GM20000 (cell line): ENCODE data around the gene DDX39B.

ENCODE experiments used
- DNase-seq: peaks from one replicate; pipeline ENCODE4 v3.0.0; 2012; ENCODE audit warnings: low spot score
- TF ChIP-seq, protein P1 (sequence below): IDR thresholded peaks from 2 replicates; pipeline ENCODE4 v1.5.1; 2012; ENCODE audit warnings: mild to moderate bottlenecking, control low read depth; ENCODE audit errors: extremely low read depth, missing control alignments

DDX39B gene

DNA sequence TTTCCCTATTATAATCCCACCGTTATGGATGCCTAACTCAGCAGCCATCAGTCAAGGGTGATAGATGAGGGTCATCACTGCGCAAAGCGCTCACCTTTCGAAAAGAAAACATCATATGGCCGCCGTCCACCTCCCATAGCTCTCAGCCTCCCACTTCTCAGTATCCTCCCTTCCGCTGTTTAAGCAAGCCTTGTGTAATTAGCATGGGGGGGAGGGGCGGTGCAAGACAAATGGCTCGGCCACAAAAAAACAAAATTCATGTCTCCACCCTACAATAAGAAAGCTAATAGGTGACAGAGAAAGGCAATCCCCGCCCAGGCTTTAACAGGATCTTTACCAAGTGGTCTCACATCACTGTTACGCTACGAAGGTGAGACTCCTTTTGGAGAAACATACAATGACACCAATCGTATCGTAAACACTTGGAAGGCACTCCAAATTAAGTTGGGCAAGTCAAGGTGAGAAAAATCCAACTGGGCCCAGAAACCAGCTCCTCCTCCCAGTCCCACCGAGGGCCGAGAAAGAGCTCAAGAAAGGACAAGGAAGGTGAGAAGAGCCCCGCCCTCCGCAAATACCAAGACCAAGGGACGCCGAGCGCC is 645 bp downstream of the DDX39B start:
- TF ChIP-seq, protein P1, sequence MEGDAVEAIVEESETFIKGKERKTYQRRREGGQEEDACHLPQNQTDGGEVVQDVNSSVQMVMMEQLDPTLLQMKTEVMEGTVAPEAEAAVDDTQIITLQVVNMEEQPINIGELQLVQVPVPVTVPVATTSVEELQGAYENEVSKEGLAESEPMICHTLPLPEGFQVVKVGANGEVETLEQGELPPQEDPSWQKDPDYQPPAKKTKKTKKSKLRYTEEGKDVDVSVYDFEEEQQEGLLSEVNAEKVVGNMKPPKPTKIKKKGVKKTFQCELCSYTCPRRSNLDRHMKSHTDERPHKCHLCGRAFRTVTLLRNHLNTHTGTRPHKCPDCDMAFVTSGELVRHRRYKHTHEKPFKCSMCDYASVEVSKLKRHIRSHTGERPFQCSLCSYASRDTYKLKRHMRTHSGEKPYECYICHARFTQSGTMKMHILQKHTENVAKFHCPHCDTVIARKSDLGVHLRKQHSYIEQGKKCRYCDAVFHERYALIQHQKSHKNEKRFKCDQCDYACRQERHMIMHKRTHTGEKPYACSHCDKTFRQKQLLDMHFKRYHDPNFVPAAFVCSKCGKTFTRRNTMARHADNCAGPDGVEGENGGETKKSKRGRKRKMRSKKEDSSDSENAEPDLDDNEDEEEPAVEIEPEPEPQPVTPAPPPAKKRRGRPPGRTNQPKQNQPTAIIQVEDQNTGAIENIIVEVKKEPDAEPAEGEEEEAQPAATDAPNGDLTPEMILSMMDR: no peak
- DNase-seq: peak; percentile 63

DNA sequence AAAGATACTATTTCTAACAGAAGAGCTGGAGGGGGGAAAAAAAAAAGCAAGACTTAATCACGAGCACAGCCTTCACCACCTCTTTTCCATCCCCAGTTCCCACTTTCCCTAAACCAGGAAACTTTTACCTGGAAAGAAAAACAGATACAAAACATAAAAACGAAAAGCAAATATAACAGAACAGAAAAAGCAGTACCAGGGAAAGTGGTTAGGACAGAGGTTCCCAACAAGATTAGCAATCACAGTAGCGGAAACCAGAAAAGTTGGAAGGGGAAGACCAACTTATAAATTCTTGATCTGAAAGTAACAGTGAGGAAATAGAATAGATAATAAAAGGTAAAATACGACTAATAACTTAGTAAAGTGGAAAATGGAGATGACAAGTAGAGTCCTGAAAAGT is 1.2 kb downstream of the DDX39B start:
- no peak for DNase-seq
- TF ChIP-seq, protein P1: no peak

DNA sequence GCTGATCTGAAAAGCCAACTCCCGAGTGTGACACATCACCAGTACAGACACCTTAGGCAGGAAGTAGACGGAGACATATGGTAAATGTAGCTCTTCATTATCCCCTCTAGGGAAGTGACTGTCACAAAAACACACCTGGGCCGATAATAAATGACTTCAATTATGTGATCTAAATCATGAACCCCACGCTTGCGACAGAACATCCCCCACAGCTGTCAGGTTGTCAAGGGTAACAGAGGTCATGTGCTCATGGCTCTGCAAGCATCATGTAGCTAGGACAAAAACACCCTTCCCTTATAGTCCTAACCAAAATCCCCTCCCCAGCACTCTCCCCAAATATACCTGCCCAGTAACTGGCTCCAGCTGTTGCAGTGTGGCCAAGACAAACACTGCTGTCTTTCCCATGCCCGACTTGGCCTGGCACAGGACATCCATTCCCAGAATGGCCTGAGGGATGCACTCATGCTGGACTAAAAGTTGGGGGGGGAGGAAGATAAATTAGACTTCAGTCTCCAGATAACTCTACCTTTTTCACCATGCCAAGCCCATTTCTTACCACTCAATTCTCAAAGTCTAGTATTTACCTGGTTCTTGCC is 2.9 kb downstream of the DDX39B start:
- TF ChIP-seq, protein P1: no peak
- no peak for DNase-seq

DNA sequence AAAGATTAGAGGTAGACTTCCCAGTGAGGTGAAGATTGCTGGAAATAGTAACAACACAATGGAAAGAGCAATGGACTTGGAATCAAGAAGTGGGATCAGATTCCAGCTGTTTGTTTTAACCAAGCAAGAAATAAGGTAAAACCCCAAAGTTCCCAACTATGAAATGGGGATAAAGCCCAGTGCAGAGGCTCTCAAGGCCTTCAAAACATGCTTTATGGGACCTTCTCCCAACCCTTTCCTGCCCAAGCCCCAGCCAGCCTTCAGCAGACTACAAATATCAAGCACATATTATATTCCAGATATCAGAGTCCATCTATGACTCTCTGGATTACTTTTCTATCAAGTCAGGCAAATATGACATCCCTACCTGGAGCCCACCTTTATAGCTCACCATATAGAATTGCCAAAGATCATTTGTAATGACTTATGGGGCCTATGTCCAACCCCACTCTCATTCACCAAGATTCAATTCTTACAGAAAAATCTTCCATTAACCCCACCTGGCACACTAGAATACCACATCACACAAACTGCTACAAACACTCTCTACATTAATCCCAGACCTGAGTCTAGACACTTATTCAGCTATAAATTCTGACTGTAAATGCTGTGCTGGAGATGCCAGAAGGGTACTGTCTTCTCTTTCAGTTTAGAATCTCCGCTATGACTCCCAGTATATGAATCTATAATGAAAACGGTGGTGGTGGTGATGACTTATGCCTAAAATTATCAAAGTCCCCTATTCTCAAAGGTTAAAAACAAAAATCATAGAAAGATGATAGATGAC is 6.1 kb downstream of the DDX39B start:
- DNase-seq: no peak
- TF ChIP-seq, protein P1: no peak

DNA sequence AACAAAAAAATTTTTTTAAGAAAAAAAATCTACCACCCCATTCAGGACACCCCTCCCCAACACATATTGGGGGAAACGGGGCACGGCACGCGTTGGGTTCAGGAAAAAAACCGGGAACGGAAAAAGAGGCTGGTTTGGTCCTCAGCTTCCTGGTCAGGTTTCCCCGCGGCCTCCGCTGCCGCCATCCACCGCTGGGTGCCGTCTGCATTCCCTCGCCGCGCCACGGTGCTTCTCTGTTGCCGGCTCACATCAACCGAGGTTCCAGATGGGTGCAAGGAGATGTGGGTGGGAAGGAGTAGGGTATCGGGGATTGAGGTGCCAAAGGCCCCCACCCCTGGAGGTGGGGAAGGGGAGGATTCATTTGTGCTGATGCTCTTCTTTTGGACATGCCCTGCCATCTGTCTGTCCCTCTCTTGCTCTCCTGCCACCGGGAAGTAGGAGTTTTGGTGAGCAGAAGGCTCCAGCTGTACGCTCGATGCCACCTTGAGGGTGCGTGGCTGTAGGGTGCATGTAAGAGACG is 7.2 kb downstream of the DDX39B start:
- TF ChIP-seq, protein P1: no peak
- DNase-seq: no peak

DNA sequence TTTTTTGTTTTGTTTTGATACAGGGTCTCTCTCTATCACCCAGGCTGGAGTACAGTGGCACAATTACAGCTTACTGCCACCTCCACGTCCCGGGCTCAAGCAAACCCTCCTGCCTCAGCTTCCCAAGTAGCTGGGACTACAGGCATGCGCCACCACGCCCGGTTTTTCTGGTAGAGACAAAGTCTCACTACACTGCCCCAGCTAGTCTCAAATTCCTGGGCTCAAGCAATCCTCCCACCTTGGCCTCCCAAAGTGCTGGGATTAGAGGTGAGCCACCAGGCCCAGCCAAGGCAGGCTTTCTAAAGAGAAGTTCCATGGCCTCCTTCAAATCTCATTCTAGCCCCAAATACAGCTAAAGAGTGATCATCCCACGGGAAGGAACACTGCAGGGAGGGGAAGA is 7.8 kb downstream of the DDX39B start:
- TF ChIP-seq, protein P1: no peak
- DNase-seq: no peak

DNA sequence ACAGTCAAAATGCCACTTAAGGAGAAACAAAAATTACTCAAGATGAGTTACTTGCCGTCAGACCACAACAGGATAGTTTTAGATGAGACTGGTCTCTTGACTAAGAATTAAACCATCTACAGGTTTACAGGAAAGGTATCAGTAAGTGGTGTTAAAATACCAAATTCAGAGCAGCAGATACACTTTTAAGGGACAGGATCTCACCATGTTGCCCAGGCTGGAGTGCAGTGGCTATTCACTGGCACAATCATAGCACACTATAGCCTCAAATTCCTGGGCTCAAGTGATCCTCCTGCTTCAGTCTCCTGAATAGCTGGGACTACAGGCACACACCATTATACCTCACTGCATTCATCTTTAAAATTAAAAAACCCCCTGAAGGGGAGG is 8.4 kb downstream of the DDX39B start:
- TF ChIP-seq, protein P1: no peak
- DNase-seq: no peak
